ENCODE data around the gene NLGN1. TPM values are rescaled to one million over a fixed set of nuclear protein-coding genes. Genes with fewer than 3 reads are reported as not detected.

NLGN1 gene
- total RNA-seq, 2 donors from 2014 or later: 0.98 to 2.0 TPM

DNA sequence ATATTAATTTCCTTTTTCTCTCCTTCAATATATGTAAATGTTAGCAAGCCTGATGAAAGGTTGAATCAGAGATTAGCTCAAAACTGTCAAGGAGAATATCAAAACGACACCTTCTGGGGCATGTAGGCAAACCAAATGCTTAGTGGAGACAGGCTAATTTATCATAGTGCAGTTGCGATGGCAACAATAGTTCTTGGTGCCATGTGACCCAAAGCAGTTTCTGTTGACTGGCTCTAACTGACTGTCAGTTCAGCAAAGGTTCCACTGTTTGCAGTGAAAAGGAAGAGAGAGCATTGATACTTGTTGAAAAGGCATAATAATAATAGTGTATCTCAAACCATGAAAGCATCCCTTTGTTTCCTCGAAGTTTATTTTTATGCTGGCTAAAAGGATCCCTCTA lies 513.9 kb downstream of the NLGN1 start:
- no peak for DNase-seq
- intact Hi-C loops (cut with DNase I, micrococcal nuclease): no loop called here
- no peak for ATAC-seq

DNA sequence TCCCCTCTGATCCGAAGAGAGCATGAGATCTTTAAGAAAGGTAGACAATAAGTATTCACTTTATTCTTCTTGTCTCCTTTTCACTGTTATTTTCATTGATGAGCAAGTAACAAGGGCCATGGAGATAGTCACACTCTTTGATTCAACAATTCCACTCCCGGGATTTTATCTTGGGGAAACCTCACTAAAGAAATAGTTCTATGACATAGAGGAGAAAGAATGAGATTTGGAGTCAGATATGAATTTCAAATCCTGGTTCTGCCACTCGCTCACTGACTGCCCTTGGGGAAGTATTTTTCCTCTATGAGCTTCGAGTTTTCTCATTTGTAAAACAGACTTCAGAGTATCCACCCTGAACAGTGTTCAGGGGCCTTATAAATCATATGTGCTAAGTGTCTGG lies 514.6 kb downstream of the NLGN1 start:
- intact Hi-C loops (cut with DNase I, micrococcal nuclease): no loop called here
- DNase-seq: no peak
- ATAC-seq: no peak

DNA sequence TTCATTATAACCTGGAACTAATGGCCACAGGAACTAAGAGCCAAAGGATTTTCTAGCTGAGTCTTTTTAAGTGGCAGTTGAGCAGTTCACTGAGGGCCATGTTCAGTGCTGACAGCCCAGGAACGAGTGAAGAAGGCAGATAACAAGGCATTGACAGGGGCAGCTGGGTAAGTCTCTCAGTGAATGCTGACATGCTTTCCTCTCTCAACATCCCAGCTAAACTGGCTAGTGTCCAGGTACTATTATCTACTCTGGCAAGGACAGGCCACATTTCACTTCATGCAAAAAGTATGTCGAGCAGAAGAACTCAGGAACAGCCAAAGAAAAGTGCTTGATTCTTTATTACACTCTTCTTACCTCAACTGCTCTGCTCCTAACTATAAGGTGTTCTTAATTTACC lies 515.9 kb downstream of the NLGN1 start:
- DNase-seq (no peak), ATAC-seq (no peak)
- intact Hi-C loops (cut with DNase I, micrococcal nuclease): no loop called here

DNA sequence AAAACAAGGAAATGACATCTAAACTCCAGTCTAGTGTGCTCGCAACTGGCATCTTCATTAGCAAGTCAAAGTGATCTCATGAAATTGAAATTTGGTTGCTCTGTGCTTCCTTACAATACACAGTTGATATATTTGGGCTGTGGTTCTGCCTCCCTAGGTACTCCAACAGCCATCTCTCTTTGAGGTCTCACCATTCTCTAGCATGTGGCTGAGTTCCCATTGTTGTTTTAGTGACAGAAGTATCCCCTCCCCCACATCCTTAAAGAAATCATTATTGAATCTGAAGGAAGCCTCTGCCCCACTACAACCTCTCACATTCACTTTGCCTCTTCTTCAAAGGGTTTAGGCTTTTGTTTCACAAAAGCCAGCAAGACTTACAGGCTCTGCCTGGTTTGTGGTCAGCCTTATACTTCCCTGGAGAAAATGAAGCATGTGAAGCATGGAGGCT lies 516.5 kb downstream of the NLGN1 start:
- ATAC-seq (no peak), DNase-seq (no peak)
- intact Hi-C loops (cut with DNase I, micrococcal nuclease): no loop called here

DNA sequence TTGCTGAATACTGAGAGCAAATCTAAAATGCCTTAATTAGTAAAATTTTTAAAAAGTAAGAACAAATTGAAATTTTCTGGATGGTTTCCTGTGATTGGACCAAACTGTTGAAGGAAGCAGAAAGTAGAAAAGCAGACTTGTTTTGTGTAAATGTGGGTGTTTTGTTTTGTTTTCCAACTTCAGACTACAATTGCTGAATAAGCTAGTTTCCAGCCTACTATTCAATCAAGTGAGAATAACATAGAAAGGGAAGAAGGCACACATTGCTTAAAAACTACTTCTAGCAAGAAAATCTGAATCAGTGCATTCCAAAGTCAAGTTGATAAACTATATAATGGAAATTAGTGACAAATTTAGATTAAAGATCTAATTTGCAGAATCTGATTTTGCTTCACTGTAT lies 519.3 kb downstream of the NLGN1 start:
- DNase-seq: no peak
- no peak for ATAC-seq
- intact Hi-C loops (cut with DNase I, micrococcal nuclease): no loop called here

DNA sequence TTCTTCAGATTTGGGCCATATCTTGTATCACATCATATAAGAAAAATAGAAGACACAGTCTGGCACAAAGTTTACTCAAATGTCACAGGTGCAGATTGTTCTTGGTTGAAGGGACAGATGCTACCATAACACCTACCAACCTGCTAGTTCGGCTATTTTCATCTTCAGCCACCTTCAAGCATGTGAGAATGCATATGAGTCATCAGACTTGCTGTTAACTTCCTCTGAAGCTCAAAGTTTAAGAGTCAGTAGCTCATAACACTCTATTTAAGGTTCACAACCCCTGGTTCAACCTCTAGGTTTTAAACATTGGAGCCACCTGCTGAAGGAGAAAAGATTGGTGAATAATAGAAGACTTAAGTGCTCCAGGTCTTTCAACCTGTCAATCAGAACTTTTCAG lies 522.8 kb downstream of the NLGN1 start:
- ATAC-seq (no peak), DNase-seq (no peak)
- intact Hi-C loops (cut with DNase I, micrococcal nuclease): no loop called here

DNA sequence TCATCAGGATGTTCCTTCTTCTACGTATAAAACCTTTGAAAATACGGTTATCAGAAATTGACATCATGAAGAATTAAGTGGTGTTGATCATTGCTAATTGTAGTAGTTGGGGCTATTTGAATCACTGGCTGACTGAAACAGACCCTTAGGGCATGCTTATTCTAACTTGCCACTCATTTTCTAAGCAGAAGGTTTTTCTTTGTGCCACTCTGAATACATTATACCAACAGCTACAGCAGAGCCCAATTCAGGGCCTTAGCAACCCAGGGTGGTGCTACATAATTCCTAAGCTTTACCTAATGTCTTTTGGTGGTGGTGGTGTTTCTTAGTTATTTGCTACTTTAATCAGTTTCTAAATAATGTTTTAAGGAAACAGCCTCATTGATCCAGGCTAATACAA lies 524.2 kb downstream of the NLGN1 start:
- ATAC-seq: no peak
- no peak for DNase-seq
- intact Hi-C loops (cut with DNase I, micrococcal nuclease): no loop called here

DNA sequence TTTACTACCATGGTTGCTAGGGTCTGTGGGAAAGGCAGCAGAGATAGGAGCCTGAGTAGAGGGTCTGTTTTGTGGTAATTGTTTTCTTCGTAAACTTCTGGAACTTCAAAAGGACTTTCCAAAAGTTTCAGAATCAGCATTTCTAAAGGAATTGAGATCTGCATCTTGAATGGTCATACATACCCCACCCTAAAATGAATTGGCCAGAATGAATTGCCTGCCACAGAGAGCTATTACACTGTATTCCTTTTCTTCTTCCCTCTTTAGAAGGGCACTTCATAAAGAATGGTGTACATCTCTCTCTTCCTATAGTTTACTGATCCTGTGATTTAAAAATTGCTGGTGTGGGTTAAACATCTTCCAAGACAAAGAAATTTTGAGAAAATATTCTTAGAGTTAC lies 525.7 kb downstream of the NLGN1 start:
- no peak for ATAC-seq
- DNase-seq: no peak
- intact Hi-C loops (cut with DNase I, micrococcal nuclease): no loop called here

DNA sequence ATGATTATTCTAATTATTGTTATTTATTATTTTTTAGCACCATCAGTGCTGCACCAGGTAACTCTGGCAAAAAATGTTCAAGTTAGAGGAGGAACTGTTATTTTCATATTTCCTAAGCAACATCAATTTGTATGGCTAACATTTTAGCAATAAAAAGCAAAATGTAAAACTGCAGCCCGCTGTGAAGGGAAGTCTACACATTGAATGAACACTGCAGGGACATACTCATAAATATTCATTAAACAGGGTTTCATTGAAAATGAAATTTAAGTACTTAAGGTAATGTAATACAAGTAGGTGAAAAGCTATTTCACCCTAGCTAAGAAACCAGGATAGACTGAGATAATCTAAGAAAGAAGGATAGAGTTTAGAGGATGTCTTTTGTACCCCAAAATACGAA lies 532.7 kb downstream of the NLGN1 start:
- ATAC-seq (no peak), DNase-seq (no peak)
- intact Hi-C loops (cut with DNase I, micrococcal nuclease): no loop called here

DNA sequence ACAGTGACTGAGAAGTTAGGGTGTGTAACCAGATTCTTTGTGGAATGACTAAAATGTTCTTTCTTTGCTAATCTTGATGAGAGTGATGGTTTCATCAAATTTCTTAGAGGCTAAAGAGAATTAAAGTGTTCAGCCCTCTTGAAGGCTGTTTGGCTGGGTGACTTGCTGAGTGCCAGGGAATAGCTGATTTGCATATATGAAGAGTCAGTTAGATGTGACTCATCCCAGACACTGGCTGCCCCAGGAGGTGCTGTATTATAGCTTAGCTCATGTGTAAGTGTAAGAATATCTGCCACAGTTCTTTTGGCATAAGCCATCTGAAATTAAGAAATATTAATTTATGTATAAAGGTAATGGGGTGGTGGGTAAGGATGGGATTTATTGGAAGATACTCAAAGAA lies 535.1 kb downstream of the NLGN1 start:
- DNase-seq (no peak), ATAC-seq (no peak)
- intact Hi-C loops (cut with DNase I, micrococcal nuclease): no loop called here

DNA sequence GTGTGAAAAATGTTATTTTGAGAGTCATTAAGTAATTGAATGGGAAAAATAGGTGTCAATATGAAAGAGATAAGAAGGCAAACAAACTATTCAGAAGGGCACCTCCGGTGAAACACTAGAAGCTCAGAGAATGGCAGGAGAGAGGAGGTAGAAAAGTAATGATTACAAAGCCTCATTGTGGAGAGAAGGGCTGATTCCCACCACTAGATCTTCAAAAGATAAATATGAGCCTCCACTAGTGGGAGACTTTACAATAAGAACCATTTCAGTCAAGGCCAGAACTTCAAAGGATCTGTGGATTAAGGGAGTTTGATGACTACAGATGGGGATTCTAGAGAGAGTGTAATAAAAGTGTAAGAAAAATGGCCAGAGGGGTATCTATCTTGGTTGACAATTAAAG lies 535.6 kb downstream of the NLGN1 start:
- ATAC-seq: no peak
- DNase-seq: no peak
- intact Hi-C loops (cut with DNase I, micrococcal nuclease): no loop called here

DNA sequence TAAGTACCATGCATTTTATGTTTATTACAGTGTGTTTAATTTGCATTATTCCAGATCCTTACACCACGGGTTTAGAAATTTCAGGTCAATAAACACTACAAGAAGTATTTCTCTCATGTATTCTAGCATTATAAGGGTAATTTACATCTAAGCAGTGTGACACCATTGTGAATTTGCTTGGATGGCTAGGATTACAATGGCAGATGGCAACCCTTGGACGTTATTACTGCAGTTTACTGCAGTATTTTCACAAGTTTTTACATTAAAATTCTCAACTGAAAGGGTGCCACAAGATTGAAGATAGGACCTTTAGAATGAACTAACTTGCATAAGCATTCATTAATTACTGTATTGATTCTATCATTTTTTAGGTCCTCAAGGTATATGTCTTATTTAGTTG lies 538.8 kb downstream of the NLGN1 start:
- intact Hi-C loops (cut with DNase I, micrococcal nuclease): no loop called here
- DNase-seq (no peak), ATAC-seq (no peak)

DNA sequence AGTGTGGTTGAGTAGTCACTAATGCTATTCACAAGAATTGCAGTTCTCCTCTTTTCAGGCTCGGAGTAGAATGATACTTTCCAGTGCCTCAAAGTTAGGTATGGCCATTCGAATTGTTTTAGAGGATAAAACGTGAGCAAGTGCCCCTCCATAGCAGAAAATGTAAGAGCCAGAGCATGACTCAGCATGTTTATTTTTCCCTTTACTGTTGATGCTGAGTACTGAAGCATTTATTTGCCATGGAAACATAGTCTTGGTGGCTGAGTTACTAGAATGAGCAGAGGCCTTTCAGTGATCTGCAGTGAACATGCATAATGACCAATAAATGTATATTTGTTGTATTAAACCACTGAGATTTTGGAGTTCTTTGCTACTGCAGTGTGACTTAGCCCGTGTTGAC lies 540.6 kb downstream of the NLGN1 start:
- DNase-seq: no peak
- no peak for ATAC-seq
- intact Hi-C loops (cut with DNase I, micrococcal nuclease): no loop called here

DNA sequence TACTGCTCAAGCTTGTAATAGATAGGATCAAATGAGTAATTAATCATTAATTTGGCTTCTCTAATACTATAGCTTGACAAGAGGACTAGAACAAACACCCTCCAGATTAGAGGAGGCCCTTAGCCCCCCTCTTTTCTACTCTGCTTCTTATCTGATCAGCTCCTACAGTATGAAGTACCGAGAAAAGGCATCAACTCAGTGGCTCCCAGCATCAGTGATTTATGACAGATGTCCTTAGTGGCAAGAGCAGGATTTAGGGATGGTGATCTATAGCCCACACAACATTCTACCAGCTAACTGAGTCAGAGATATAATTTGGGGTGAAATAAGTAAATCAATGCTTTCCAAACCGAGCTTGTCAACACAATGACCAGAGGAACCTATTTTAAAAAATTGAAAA lies 541.1 kb downstream of the NLGN1 start:
- no peak for DNase-seq
- ATAC-seq: no peak
- intact Hi-C loops (cut with DNase I, micrococcal nuclease): no loop called here

DNA sequence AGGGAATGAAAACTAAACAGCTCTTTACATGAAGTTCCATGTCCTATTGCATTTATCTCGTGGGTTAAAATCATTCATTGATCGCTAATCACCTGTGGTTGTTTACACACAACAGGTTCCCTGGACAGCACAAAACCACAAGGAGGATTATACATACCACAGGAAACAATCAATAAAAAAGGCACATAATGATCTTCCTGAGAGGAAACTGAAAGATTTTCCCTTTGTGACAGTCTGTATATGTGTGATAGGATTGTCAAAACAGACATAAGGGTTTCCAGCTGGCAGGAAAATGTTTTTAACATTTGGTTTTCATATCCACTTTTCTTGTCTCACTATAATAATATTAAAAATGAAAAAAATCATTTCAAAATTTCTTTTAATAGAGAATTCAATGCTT lies 541.8 kb downstream of the NLGN1 start:
- ATAC-seq (no peak), DNase-seq (no peak)
- intact Hi-C loops (cut with DNase I, micrococcal nuclease): no loop called here

DNA sequence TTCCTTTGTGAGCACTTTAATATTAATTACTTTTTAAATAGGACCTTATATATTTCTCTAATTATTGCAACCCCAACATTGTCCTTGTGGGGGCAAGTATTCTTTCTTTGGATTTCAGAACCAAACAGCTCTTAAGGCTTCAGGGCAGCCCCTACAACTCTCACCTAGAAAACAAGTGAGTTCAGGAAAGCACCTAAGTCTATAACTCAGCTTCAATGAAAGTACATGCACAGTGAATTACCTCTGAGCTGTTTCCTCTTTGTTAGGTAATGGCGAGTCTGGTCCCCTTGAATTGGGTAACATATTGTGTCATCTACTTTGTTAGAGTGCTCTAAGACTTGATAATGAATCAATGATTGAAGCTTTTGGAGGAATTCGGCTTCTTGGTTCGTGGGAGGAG lies 545.7 kb downstream of the NLGN1 start:
- no peak for DNase-seq
- no peak for ATAC-seq

DNA sequence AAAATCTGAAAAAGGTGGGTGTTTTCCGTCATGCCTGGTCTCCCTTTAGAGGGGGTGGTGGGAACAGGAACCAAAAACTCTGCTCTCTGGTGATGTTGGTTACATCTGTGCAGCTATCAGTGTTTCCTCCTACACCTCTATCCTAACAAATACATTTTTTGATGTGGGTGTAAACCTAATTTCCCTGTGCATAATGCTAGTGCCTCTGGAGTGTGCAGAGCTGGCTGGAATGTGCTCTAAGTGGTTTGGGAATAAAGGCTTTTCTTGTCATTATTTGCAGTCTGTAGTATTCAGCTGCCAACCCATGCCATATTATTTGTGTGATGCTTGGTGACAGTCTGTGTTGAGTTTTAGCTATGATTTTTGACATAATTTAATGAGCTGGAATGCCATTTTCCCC lies 547.6 kb downstream of the NLGN1 start:
- DNase-seq: no peak
- no peak for ATAC-seq
- intact Hi-C loops (cut with DNase I, micrococcal nuclease): no loop called here

More for the DNA sequence above, 545.7 kb downstream of the NLGN1 start:
- intact Hi-C loops (cut with DNase I, micrococcal nuclease): no loop called here

DNA sequence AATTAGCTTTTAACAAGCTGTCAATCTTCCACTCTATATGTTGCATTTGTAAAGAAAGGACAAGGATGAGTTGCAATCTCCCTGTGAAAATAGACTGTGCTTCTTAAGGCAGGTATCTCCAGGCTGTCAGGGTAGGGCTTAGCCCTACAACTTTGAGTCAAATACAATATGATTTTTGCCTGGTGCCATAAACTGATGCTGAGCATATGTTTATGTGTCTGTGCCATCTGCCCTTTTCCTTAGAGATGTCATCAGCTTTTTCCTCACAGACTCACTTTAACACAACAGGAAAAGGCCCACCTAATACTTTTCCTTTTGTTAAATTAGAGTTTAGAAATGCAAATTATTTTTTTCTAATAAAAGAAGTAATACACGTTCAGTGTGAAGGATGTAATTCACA lies 548.3 kb downstream of the NLGN1 start:
- no peak for ATAC-seq
- DNase-seq: no peak
- intact Hi-C loops (cut with DNase I, micrococcal nuclease): no loop called here

DNA sequence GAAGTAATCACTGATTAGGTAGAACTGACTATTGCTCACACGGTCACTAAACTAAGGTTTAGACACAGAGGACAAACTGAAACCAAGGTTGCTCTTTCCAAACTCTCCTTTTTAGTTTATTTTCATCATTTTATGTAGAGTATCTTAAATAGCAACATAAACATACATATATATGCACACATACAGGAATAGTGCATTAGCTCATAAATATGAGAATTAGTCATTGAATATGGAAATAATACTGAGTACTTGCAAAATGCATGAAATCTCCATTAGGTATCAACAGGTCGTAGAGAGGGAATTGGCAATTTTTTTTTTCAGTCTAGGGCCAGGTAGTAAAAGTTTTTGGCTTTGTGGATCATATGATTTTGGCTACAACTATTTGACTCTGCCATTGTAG lies 557.1 kb downstream of the NLGN1 start:
- DNase-seq: no peak
- intact Hi-C loops (cut with DNase I, micrococcal nuclease): no loop called here
- ATAC-seq: no peak

DNA sequence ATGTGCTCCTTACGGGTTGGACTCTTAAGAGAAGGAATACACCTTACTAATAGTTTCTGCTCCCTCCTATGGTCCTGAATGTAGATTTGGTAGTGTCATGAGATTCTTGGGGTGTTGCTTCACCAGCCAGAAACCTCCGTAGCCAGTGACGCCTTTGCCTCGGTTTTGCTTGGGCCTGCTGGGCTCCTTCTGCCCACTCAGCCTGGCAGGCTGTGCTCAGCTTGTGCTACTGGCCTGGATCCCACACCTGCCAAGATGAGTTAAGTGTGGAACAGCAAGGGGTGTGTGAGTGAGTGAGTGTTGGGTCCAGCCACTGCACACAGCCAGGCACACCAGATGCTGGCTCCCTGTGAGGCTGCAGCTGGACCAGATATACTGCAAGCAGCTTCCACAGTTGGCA lies 560.1 kb downstream of the NLGN1 start:
- DNase-seq: no peak
- no peak for ATAC-seq
- intact Hi-C loops (cut with DNase I, micrococcal nuclease): no loop called here

DNA sequence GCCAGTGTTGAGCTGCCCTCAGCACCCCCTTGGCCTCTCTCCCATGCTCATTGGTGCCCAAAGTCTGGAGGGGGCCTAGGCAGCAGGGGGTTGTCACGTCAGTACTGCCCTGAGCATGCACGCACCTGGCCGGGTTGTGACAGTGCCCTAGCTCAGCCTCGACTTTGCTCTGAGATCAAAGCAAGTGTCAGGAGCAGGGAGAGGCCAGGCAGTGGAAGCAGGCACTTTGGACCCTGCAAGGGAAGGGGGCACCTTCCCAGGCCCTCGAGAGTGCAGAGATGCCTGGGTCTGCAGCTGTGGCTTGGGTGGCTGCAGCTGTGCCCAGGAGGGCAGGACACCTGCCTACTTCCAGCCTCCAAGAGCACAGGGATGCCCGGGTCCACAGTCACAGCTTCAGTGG lies 561.3 kb downstream of the NLGN1 start:
- DNase-seq (no peak), ATAC-seq (no peak)
- intact Hi-C loops (cut with DNase I, micrococcal nuclease): no loop called here

DNA sequence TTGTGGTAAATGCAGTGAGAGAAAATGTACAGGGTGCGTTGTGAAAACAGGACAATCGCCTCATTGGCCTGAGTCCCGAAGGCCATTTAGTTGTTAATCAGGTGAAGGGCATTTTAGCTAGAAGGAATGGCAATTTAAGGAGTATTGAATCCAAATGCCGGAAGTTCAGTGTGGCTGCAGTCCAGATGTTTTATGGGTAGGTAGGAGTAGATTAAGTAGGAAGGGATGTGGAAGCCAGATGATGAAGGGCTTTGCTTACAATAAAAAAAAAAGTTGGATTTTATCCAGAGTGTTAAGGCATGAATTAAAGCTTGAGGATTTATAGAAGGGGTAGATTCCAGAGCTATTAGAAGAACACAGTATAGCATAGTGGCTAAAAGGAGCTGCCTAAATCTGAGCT lies 572.7 kb downstream of the NLGN1 start:
- intact Hi-C loops (cut with DNase I, micrococcal nuclease): no loop called here
- ATAC-seq: no peak

More for the DNA sequence above, 572.7 kb downstream of the NLGN1 start:
- DNase-seq: no peak

Data from left colon (tissue), 2 donors.